T-helper 2 cell treated with Interferon-gamma antibody and Interleukin-4, amounts not matched to agents 5 μg/mL and 100 μg/mL, for 36 hours (primary cell): ENCODE results near the gene ATP6V1G3.
"Not testable (repeated sequence)": the region's sequence is repeated elsewhere in the genome, so short reads cannot be mapped to it uniquely, and the experiment has no call there.

Source experiments
- DNase-seq: peaks from one replicate; pipeline ENCODE4 v3.0.0; 2021; ENCODE audit warnings: low spot score
- H3K27ac Mint-ChIP-seq: one replicate; pipeline ENCODE4 v1.8.0; 2021; ENCODE audit warnings: mild to moderate bottlenecking, mixed read lengths
- H3K27me3 Mint-ChIP-seq: one replicate; pipeline ENCODE4 v1.8.0; 2021; ENCODE audit warnings: low read depth, mixed read lengths
- H3K36me3 Mint-ChIP-seq: one replicate; pipeline ENCODE4 v1.8.0; 2021; ENCODE audit warnings: low read depth, mixed read lengths
- H3K4me1 Mint-ChIP-seq: one replicate; pipeline ENCODE4 v1.8.0; 2021; ENCODE audit warnings: low read depth, mixed read lengths
- H3K4me3 Mint-ChIP-seq: one replicate; pipeline ENCODE4 v1.8.0; 2022; ENCODE audit warnings: mild to moderate bottlenecking, moderate library complexity, mixed read lengths
- H3K9me3 Mint-ChIP-seq: one replicate; pipeline ENCODE4 v1.8.0; 2021; ENCODE audit warnings: mixed read lengths

The ATP6V1G3 gene

DNA sequence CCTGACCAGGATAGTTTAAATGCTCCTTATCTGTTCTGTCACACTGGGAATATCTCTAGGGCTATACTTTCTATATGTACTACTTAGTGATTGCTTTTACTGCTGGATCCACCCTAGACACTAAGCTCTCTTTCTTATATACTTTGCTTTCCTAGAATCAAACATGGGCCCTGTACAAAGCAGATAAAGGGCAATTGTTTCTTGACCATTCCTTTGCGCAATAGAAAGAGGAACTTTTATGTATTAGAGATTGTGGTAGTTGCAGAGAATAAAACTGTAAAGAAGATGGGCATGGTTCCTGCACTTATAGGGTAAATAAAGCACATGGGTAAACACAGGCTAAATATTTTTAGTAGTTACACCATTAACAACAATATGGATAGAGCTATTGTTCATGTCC is 58.8 kb downstream of the ATP6V1G3 start:
- no peak for DNase-seq
- peaks cover 4% of the 10 kb centered on the region for H3K27me3 Mint-ChIP-seq

DNA sequence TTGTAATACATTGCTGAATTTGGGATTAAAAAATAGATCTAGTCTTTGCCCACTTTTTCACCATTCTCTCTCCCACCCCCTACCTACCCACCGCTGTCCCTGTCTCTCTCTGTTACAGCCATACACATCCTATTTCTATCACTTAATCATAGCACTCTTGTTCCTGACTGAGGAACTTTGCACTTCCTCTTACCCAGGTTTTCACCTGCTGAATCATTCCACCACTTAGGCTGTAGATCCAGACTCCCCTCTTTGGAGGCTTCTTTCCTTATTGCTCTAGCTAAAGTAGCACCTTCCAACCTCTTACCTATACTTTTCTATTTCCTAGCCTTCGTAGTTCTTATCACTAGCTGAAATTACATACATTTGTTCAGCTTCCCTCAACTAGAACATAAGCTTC is 59.6 kb downstream of the ATP6V1G3 start:
- peaks cover 4% of the 10 kb centered on the region for H3K27me3 Mint-ChIP-seq
- no peaks in the 10 kb centered on the region for H3K36me3 Mint-ChIP-seq

More for the DNA sequence above, 58.8 kb downstream of the ATP6V1G3 start:
- no peaks in the 10 kb centered on the region for H3K9me3 Mint-ChIP-seq
- H3K4me3 Mint-ChIP-seq: no peak overlapping the region
- no peaks in the 10 kb centered on the region for H3K4me1 Mint-ChIP-seq
- no peak overlapping the region for H3K27ac Mint-ChIP-seq
- H3K36me3 Mint-ChIP-seq: no peaks in the 10 kb centered on the region

GRCh38 chr1:198477354-198477753 is 63.1 kb downstream of the ATP6V1G3 start:
- not testable (repeated sequence) for H3K4me1 Mint-ChIP-seq, H3K27me3 Mint-ChIP-seq, DNase-seq, H3K27ac Mint-ChIP-seq, H3K36me3 Mint-ChIP-seq, H3K4me3 Mint-ChIP-seq
- peaks cover 22% of the 10 kb centered on the region for H3K9me3 Mint-ChIP-seq

More for the DNA sequence above, 59.6 kb downstream of the ATP6V1G3 start:
- Mint-ChIP-seq H3K27ac (no peak overlapping the region), H3K9me3 (peaks cover 1% of the 10 kb centered on the region), H3K4me3 (no peak overlapping the region), H3K4me1 (no peaks in the 10 kb centered on the region)
- no peak for DNase-seq
